K562 (cell line): ENCODE measurements around the gene GBP6. TPM values are rescaled to one million over a fixed set of nuclear protein-coding genes. Genes with fewer than 3 reads are reported as not detected.

Experiments used
- ATAC-seq: fragments of 200-7000 bp; cut with Tn5 transposase; 3 replicates; pipeline ENCODE4 v1.9.1; 2020; ENCODE audit warnings: moderate library complexity
- BruUV-seq: library from RNA; stranded (reverse); fragments of 400-500 nt; replicated peaks from 2 replicates; lab custom pipeline; 2021; lab: Mats Ljungman, UMichigan
- CTCF ChIA-PET: fragments of 300-600 bp; formaldehyde crosslinking; extraction: SDS; loops from one replicate; lab custom pipeline; 2021; ENCODE audit warnings: low intra/inter-chr PET ratio; lab: Yijun Ruan, JAX
- POLR2A ChIA-PET: fragments of 300-600, 350-650 bp; sonication (Branson Sonifier 250); formaldehyde crosslinking; extraction: SDS; loops from one replicate; lab custom pipeline; 2021; ENCODE audit warnings: antibody characterized with exemption, inconsistent platforms; lab: Yijun Ruan, JAX
- DNase-seq, 4 experiments: peaks; one replicate each; pipeline versions ENCODE4 v3.0.0 to v3.0.0-alpha.2; 2011 to 2018; ENCODE audit warnings: low spot score in 3 of 4, mixed read lengths in 3 of 4; ENCODE audit errors: extremely low read depth in 1 of 4
- FAIRE-seq: peaks from 2 replicates; lab custom pipeline; 2011; peaks lifted over from hg19 to GRCh38; lab: Jason Lieb, UNC
- H2AFZ ChIP-seq: 2 replicates; pipeline ENCODE4 v1.6.0; 2011; ENCODE audit warnings: low read depth, low read length, control low read depth, inconsistent platforms
- H3K27ac ChIP-seq: fragments of 200-600 bp; 3 replicates; pipeline ENCODE4 v1.8.0; 2011; ENCODE audit warnings: low read depth, mild to moderate bottlenecking, control low read depth, inconsistent platforms, low read length, moderate library complexity, mixed read lengths; ENCODE audit errors: extremely low read depth
- H3K27me3 ChIP-seq, 2 experiments: fragments of 300-600 bp in 1 of 2; 2 replicates in 1 of 2; 3 replicates in 1 of 2; pipeline versions ENCODE4 v1.6.0 to v1.8.0; 2011; ENCODE audit warnings: inconsistent platforms in 2 of 2, low read length in 2 of 2, mild to moderate bottlenecking in 1 of 2, mixed read lengths in 1 of 2, moderate library complexity in 1 of 2; ENCODE audit not compliant: control insufficient read depth in 2 of 2, insufficient read depth in 2 of 2
- H3K36me3 ChIP-seq: fragments of 300-600 bp; 3 replicates; pipeline ENCODE4 v1.8.0; 2011; ENCODE audit warnings: mild to moderate bottlenecking, low read length, inconsistent platforms; ENCODE audit not compliant: control insufficient read depth, insufficient read depth
- H3K4me1 ChIP-seq, 2 experiments: fragments of 200-600 bp in 1 of 2; replicated peaks in 1 of 2; 2 replicates in 1 of 2; 3 replicates in 1 of 2; pipeline versions ENCODE4 v1.5.1 to v1.8.0; 2011; ENCODE audit warnings: inconsistent platforms in 2 of 2, low read length in 2 of 2, mild to moderate bottlenecking in 1 of 2, mixed read lengths in 1 of 2, moderate library complexity in 1 of 2; ENCODE audit not compliant: control insufficient read depth in 2 of 2, insufficient read depth in 2 of 2
- H3K4me2 ChIP-seq: 2 replicates; pipeline ENCODE4 v1.6.1; 2011; ENCODE audit warnings: low read length, control low read depth, inconsistent platforms, mixed read lengths; ENCODE audit not compliant: insufficient read depth
- H3K4me3 ChIP-seq: fragments of 200-600 bp; sonication (generic), shearing (Covaris generic); 2 replicates; pipeline ENCODE4 v1.5.1; 2016; ENCODE audit warnings: control low read depth, inconsistent platforms
- H3K79me2 ChIP-seq: fragments of 200-600 bp; 3 replicates; pipeline ENCODE4 v1.8.0; 2011; ENCODE audit warnings: low read length, inconsistent platforms; ENCODE audit not compliant: control insufficient read depth, insufficient read depth
- H3K9ac ChIP-seq, 2 experiments: 2 replicates each; pipeline versions ENCODE4 v1.6.0 to v1.6.1; 2011; ENCODE audit warnings: low read depth in 2 of 2, low read length in 2 of 2, control low read depth in 1 of 2, inconsistent platforms in 1 of 2, mild to moderate bottlenecking in 1 of 2, mixed read lengths in 1 of 2; ENCODE audit not compliant: insufficient read depth in 1 of 2
- H3K9me1 ChIP-seq: one replicate; pipeline ENCODE4 v1.6.0; 2011; ENCODE audit warnings: inconsistent platforms, mild to moderate bottlenecking, low read length, moderate library complexity; ENCODE audit not compliant: control insufficient read depth, insufficient read depth
- H3K9me3 ChIP-seq: replicated peaks from 2 replicates; pipeline ENCODE4 v1.5.1; 2011; ENCODE audit warnings: low read depth, low read length, inconsistent platforms; ENCODE audit not compliant: control insufficient read depth, insufficient read depth
- H4K20me1 ChIP-seq: replicated peaks from 2 replicates; pipeline ENCODE4 v1.6.1; 2011; ENCODE audit warnings: low read length, inconsistent platforms, mixed read lengths; ENCODE audit not compliant: control insufficient read depth, insufficient read depth
- ARHGAP35 ChIP-seq: fragments of 450-650 bp; IDR thresholded peaks from 2 replicates; pipeline ENCODE4 v1.6.1; 2018; ENCODE audit not compliant: partially characterized antibody
- BHLHE40 ChIP-seq: IDR thresholded peaks from 2 replicates; pipeline ENCODE4 v1.6.1; 2011; ENCODE audit warnings: low read length, improper control_type of control experiment
- MBD1 ChIP-seq: fragments of 250-450 bp; sonication (Bioruptor Pico); IDR thresholded peaks from 2 replicates; pipeline ENCODE4 v1.8.0; 2022; ENCODE audit warnings: inconsistent platforms
- THRAP3 ChIP-seq: fragments of 450-650 bp; IDR thresholded peaks from 2 replicates; pipeline ENCODE4 v1.6.1; 2016; ENCODE audit warnings: mild to moderate bottlenecking, inconsistent platforms, borderline replicate concordance
- THRB ChIP-seq: fragments of 450-650 bp; formaldehyde crosslinking; conservative IDR thresholded peaks from 2 replicates; pipeline ENCODE4 v1.4.0; 2022; ENCODE audit warnings: mild to moderate bottlenecking, missing genetic modification characterization
- USF1 ChIP-seq: sonication (generic); formaldehyde crosslinking; IDR thresholded peaks from 2 replicates; pipeline ENCODE4 v1.9.0; 2022; ENCODE audit warnings: mild to moderate bottlenecking, missing genetic modification reagents
- ZNF354B ChIP-seq: fragments of 250-450 bp; sonication (Bioruptor Pico); IDR thresholded peaks from 2 replicates; pipeline ENCODE4 v1.4.0; 2020
- ZNF75A ChIP-seq: fragments of 450-650 bp; formaldehyde crosslinking; IDR thresholded peaks from 2 replicates; pipeline ENCODE4 v1.4.0; 2020; ENCODE audit warnings: mild to moderate bottlenecking
- ZNF830 ChIP-seq: fragments of 250-450 bp; sonication (Bioruptor Pico); IDR thresholded peaks from 2 replicates; pipeline ENCODE4 v1.5.0; 2021; ENCODE audit warnings: mild to moderate bottlenecking
- WGBS: fragments of 100-300 bp; shearing (Covaris generic); methylation state at CpG from one replicate; pipeline ENCODE4 v1.1.6; 2016; ENCODE audit warnings: low coverage, mixed read lengths; ENCODE audit not compliant: insufficient coverage; ENCODE audit errors: missing lambda C conversion rate; 5-methylcytosine and 5-hydroxymethylcytosine counted together
- in situ Hi-C: fragments of 300-500 bp; cut with MboI; formaldehyde crosslinking; loops from 4 replicates; pipeline ENCODE4 v1.15.0; 2018; ENCODE audit warnings: inconsistent platforms, mixed read lengths
- intact Hi-C: fragments of 100-400 bp; cut with micrococcal nuclease; formaldehyde crosslinking; loops from 2 replicates; pipeline ENCODE4 v1.14.2; 2022
- polyA plus RNA-seq, 8 experiments: library from polyadenylated mRNA; depleted of rRNA in 4 of 8; stranded (reverse) in 5 of 8; unstranded in 3 of 8; fragments of >200 nt; fragmentation: Nextera tagmentation in 2 of 8; fragmentation: Illumina TruSeq in 1 of 8; extraction: Ambion mirVana in 2 of 8; extraction: Trizol in 1 of 8; gene quantifications; 2 replicates each; pipeline versions ENCODE4 v1.2.1 to v1.2.3, GENCODE V29; 2011 to 2014; ENCODE audit warnings: inconsistent platforms in 1 of 8, missing spikeins in 1 of 8
- total RNA-seq, 7 experiments: library from RNA; depleted of rRNA in 6 of 7; stranded (reverse); fragments of >200 nt in 6 of 7; fragmentation: Illumina TruSeq in 2 of 7; extraction: Trizol in 2 of 7; gene quantifications; 2 replicates each; pipeline versions ENCODE4 v1.2.1 to v1.2.3, GENCODE V29; 2011 to 2021; ENCODE audit warnings: low replicate concordance in 1 of 7

GBP6 gene
- total and polyA plus RNA-seq, 9 of the 15 experiments (the other 6 are each of a cell fraction or from before 2014, with no cell fraction given), result not detected

DNA sequence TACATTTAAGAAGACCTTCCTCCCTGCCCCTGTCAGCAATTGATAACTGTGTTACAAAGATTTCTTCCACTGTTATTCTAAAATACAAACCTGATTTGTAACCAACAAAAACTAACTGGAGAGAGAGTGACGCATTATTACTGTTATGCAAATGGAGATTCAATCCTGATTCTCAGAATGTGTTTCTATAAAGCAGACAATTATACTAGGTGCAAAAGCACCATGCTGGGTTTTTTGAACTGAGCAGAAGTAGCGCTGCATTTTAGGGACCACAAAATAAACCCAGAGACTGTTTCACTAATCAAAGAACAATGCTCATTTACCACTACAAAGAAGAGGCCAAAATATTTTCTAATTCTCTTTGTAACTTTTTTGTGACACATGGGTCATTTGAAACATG is 13.6 kb upstream of the GBP6 start:
- in situ Hi-C loops, result no loop called here
- CTCF ChIA-PET, result no interaction called here
- Histone ChIP-seq H3K4me2 (no peak overlapping the region), H4K20me1 (no peaks in the 10 kb centered on the region), H3K36me3 (no peaks in the 10 kb centered on the region), H3K9ac (no peak overlapping the region), H3K9me3 (no peaks in the 10 kb centered on the region), H3K27me3 (no peaks in the 10 kb centered on the region; a peak in 1 of 5 replicates), H3K4me1 (no peaks in the 10 kb centered on the region), H3K9me1 (no peaks in the 10 kb centered on the region), H2AFZ (no peak overlapping the region), H3K4me3 (no peak overlapping the region), H3K27ac (no peak overlapping the region), H3K79me2 (no peaks in the 10 kb centered on the region)
- FAIRE-seq, result no peak
- no peak for ATAC-seq
- no peak for TF ChIP-seq BHLHE40
- no peak for TF ChIP-seq THRAP3
- TF ChIP-seq ARHGAP35, result no peak
- no peak for TF ChIP-seq ZNF75A
- no peak for TF ChIP-seq THRB
- no peak for TF ChIP-seq MBD1 (CRISPR knock-in tag)
- TF ChIP-seq USF1, result no peak
- TF ChIP-seq ZNF830 (CRISPR knock-in tag), result no peak
- TF ChIP-seq ZNF354B (CRISPR knock-in tag), result no peak
- BruUV-seq, result no TSS peak
- DNase-seq, result no peak
- WGBS, result 3% methylated on average over 2 of the region's 2 CpGs
- POLR2A ChIA-PET, result no interaction called here
- intact Hi-C loops, result loop anchor here (10.0 kb wide), 2 partner anchors 105 to 155 kb away; partner anchors contain the start of gene GBP4
